ENCODE measurements around the gene PDE10A. TPM values are rescaled to one million over a fixed set of nuclear protein-coding genes. Genes with fewer than 3 reads are reported as not detected.
"Not testable (repeated sequence)": the region's sequence is repeated elsewhere in the genome, so short reads cannot be mapped to it uniquely, and the experiment has no call there.

The PDE10A gene
- total RNA-seq, 1 experiment from 2014 or later, result 0.07 TPM

GRCh38 chr6:165469483-165469882 is 193.6 kb downstream of the PDE10A start:
- DNase-seq (ENCODE audit: low read depth), result no peak

DNA sequence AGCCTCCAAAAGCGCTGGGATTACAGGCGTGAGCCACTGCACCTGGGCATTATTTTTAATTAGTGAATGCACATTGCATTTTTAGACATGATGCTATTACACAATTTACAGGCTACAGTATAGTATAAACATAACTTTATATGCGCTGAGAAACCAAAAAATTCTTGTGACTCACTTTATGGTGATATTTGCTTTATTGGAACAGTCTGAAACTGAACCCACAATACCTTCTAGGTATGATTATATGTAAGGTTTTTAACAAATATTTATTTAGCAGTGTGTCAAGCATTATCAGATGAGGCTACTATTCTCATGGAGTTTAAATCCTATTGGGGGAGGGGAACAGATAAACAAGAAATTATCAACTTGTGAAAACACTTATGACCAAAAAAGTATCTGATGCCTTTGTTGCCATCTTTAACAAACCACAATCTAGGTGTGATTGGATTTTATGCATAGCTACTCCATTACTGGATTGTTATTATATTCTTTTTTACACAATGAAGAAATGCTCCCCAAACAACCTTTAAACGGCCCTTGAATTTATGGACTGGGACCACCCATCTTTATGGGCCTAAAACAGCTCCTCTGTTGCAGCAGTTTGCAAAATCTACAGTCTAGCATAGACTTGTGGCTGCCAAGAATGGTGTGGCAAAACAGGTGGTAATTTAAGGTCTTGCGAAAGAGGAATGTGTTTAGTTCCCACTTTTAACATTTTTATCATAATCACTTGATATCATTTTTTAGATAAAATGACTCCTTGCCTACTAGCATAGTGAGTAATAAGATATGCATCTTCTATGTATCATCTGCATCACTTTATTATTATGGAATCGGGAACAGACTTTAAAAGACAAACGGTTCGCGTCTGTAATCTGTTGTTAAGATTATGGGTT is 194.5 kb downstream of the PDE10A start:
- no peak for DNase-seq (ENCODE audit: low read depth)

DNA sequence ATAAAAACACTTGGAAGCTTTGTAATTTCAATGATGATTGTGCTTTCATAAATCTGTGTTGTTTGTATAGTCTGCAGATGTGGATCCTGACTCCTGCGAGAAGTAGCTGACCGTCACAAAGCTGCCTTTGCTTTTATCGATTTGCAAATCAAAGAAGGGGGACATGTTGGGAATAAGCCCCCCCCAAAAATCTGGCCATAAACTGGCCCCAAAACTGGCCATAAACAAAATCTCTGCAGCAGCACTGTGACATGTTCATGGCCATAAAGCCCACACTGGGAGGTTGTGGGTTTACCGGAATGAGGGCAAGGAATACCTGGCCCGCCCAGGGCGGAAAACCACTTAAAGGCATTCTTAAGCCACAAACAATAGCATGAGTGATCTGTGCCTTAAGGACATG is 199.5 kb downstream of the PDE10A start:
- not testable (repeated sequence) for DNase-seq (ENCODE audit: low read depth)

GRCh38 chr6:165459605-165460301 is 203.3 kb downstream of the PDE10A start:
- not testable (repeated sequence) for DNase-seq (ENCODE audit: low read depth)

- DNase-seq (ENCODE audit: low read depth), result no peak
These were observed 204.9 kb downstream of the PDE10A start for GRCh38 chr6:165458134-165458533.

- DNase-seq (ENCODE audit: low read depth), result no peak
These were observed 206.8 kb downstream of the PDE10A start for GRCh38 chr6:165456286-165456685.

DNA sequence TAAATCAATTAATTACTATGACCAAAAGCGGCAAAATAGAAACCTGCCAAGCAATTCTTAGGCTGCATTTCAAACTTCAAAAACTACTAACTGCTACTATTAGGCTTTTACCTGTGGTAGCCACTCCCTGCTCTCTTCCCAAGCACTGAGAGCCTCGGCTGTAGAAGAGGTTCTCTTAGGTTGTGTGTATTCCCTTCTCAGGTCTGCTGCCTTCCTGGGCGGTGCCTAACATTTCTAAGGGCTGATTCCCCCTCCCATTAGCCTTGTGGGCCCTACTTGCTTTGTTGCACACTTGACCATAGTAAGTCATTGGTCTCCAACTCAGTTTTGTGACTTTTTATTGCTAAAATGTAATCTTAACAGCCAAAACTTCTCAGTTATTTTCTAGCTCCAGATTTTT is 207.6 kb downstream of the PDE10A start:
- no peak for DNase-seq (ENCODE audit: low read depth)

DNA sequence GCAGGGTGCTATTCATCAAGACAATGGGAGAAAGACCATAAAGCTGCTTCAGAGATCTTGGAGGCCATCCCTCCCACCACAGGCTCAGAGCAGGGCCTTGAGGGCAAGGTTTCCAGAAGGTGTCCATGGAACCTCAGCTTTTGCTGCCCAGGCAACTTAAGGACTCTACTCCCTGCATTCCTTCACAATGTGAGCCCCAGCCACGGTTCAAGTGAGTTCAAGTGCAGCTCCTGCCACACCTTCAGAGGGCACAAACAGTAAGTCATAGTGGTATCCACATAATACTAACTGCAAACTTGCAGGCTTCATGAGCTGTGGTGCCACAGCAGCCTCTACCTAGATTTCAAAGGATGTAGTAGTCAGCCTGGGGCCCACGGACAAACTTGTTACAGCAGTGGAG is 209.6 kb downstream of the PDE10A start:
- no peak for DNase-seq (ENCODE audit: low read depth)

DNA sequence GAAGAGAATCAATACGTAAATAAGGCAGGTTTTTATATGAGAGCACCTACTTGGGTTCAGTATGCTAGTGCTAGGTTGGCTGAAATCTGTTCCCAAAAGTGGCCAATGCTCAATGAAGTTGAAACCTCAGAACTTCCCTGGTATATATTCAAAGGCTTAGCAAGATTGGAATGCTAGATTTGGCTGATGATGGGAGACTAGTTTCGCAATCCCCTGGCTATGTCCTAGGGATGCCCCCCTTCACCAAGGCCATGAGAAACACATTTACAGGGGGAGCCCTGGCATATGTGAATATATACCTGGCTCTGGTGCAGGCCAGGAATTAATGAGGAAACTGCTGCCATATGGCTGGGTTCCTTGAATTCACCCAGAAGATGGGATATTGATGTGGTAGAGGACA is 211.2 kb downstream of the PDE10A start:
- no peak for DNase-seq (ENCODE audit: low read depth)

GRCh38 chr6:165448210-165448609 is 214.8 kb downstream of the PDE10A start:
- DNase-seq (ENCODE audit: low read depth), result no peak

DNA sequence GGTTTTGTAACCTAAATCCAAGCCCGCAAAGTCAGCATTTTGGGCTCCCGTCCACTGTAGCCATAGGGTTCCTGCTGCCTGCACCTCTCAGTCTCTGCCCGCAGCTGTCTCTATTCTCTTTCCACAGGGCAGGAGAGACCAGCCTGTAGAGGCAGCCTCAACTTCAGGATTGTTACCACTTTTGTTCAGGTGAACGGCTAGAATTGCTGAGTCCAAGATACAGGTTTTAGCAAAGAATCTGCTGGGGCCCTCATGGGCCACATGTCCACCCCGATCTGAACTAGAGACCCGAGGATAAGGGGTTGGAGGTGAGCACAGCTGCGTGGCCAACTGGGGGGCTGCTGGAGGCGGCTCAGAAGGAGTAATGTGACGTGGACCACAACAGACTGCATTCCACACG is 215.9 kb downstream of the PDE10A start:
- no peak for DNase-seq (ENCODE audit: low read depth)

DNA sequence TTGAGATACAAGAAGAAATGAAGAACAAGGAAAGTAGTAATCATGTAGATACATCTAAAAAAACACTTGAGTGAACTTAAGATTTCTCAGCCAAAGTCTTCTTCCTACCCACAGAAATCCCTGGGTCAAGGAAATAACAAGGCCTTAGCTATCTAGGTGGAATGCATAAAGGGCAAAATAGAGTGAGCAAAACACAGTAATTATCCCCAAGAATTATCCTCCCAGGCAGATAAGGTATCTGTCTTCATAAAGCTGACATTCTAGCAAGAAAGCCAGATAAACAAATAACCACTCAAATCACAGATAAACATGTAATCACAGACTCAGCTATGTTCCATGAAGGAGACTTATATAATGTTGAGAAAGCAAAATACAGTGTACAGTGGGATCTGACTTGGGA is 216.7 kb downstream of the PDE10A start:
- DNase-seq (ENCODE audit: low read depth), result no peak

DNA sequence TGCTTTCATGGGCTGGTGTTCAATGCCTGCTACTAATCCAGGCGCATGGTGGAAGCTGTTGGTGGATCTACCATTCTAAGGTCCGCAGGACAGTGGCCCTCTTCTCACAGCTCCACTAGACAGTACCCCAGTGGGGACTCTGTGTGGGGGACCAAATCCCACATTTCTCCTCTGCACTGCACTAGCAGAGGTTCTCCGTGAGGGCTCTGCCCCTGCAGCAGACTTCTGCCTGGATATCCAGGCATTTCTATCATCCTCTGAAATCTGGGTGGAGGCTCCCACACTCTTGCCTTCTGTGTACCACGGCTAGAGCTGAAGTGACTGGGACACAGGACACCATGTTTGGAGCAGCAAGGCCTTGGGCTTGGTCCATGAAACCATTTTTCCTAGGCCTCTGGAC is 219.6 kb downstream of the PDE10A start:
- no peak for DNase-seq (ENCODE audit: low read depth)

DNA sequence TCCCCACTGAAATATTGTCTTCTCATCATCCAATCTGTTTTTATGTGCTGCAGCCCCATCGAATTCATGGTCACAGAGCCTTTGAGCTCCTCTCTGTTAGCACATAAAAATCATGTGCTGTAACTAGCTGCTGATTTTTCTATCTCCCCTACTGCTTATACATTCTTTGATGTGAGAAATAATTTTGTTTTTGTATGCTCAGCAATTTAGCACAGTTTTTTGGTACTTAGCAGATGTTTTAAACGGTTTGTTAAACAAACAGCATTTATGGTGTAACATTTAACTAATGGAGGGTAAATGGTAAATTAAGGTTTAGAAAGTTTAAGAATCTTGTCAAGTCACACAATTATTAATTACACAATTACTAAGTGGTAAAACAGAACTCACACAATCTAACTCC is 221.9 kb downstream of the PDE10A start:
- no peak for DNase-seq (ENCODE audit: low read depth)

- peak; percentile 26 for DNase-seq (ENCODE audit: low read depth)
These were observed 223.0 kb downstream of the PDE10A start for GRCh38 chr6:165439928-165440554.

GRCh38 chr6:165426892-165427291 is 236.1 kb downstream of the PDE10A start:
- DNase-seq (ENCODE audit: low read depth), result no peak

DNA sequence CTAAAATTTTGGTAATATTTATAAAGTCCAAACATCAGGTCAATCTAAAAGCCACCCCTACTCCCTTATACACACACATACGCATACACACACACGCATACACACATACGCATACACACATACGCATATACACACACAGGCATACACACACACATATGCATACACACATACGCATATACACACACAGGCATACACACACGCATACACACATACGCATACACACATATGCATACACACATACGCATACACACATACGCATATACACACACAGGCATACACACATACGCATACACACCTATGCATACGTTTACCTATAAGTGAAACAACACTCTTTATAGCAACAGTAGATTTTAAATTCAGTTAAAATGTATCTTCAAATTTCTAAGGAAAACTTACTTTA is 240.8 kb downstream of the PDE10A start:
- DNase-seq (ENCODE audit: low read depth), result no peak

- no peak for DNase-seq (ENCODE audit: low read depth)
These were observed 245.7 kb downstream of the PDE10A start for GRCh38 chr6:165417278-165417865.

GRCh38 chr6:165404697-165405096 is 258.3 kb downstream of the PDE10A start:
- no peak for DNase-seq (ENCODE audit: low read depth)

DNA sequence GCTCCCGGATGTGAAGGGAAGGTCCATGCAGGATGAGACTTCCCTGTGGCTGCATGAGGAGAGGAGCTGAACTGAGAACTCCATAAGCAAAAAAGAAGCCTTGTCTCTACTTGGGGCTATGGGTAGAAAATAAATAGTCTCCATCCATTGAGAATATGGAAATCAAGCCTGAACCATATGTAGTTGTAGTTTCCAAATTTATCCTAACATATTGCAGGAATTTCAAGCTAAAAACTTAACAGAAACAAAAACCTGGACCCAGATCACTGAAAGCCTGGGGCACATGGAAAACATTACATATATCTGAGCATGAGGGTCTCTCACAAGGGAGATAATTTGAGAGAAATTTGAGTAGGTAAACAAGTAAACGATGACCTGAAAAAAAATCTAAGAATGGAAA is 258.7 kb downstream of the PDE10A start:
- DNase-seq (ENCODE audit: low read depth), result no peak

DNA sequence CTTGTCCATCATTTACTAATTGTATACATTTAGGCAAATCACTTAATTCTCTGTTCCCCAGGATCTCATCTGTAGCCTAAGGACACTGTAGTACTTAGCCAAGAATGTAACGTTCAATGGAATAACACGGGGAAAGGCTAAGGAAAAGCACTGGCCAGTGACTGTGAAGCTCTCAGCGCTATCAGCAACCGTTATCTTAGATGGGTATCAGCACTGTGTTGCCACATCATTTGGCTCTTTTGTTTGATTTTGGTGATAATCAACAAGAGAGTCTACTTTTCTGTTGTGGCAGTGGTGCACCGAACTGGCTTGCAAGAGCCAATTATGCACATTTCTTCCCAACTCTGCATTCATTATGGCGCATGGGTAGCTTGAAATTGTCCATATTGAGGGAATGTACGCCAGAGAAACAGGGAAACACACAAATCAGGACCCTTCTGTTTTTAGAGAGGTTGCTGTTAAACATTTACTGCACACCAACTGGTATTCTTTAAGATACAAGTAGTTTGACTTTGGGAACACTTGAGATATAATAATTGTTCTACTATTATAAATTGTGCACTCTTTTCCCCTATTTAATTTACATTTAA is 259.9 kb downstream of the PDE10A start:
- no peak for DNase-seq (ENCODE audit: low read depth)

- DNase-seq (ENCODE audit: low read depth), result no peak
These were observed 261.9 kb downstream of the PDE10A start for GRCh38 chr6:165401092-165401491.
